Stimulated activated CD4-positive, alpha-beta T cell treated with anti-CD3 and anti-CD28 coated beads, Interleukin-1b, Interleukin-23, amount 100 ng/mL, for 24 hours (primary cell): ENCODE measurements around the gene SDF4.
"Not testable (repeated sequence)": the region's sequence is repeated elsewhere in the genome, so short reads cannot be mapped to it uniquely, and the experiment has no call there.

Experiments used
- DNase-seq, 4 experiments: peaks; one replicate each; pipeline ENCODE4 v3.0.0-alpha.2; 2020; ENCODE audit warnings: low read depth in 4 of 4, low spot score in 1 of 4

Gene SDF4

DNA sequence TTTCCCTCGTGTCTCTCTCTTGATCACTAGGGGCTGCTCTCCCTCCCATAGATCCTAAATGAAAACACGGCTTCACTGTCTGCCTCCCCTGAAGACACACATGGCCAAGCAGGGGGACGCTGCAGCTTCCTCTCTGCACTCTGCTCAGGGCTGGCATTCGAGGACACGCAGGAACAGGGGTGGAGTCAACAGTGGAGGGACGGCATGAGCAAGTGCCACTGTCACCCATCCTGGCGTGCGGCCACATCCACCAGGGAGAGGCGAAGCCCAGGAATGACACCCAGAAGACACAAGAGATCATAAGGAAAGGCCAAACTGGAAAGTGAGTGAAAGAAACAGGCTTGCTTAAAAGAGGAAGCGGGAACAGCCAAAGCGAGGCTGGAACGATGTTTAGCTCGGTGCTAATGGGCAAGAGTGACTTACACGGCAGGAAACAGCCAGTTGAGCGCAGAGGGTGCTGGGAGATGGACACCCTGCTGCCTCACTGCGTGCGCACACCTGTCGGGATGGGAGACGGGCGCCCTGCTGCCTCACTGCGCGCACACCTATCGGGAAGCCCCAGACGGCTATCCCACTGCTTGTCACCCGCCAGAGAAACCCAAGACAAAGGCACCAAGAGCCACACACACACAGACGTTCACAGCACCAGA is 28.3 kb upstream of the SDF4 start:
- DNase-seq: no peak

DNA sequence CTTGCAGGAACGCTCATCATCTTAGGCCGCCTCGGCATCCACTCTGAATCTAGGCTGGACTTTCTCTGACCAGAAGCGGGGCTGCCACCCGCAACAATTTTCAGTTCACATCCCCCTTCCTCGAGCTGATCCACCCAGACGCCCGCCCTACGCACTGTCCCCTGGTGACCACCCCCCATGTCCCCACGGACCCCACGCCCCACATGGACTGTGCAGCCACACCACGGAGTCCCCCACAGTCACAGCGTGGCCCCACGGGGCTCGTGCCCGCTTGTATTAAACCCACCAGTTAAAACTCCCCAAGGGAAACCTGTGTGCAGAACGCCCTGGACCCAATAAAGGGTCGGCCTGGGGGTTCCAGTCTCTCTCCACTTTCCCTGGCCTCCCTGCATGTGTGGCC is 27.7 kb upstream of the SDF4 start:
- no peak for DNase-seq

DNA sequence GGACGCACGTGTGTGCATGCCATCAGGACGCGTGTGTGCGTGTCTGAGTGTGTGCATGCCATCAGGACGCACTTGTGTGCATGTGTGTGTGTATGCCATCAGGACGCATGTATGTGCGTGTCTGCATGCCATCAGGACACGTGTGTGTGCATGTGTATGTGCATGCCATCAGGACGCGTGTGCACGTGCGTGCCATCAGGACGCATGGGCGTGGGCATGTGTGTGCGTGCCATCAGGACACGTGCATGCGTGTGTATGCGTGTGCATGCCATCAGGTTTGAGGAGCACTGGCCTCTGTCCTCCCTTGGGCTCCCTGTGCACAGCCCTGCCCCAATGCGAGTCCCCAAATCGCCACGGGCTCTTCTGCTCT is 27.3 kb upstream of the SDF4 start:
- DNase-seq: no peak

DNA sequence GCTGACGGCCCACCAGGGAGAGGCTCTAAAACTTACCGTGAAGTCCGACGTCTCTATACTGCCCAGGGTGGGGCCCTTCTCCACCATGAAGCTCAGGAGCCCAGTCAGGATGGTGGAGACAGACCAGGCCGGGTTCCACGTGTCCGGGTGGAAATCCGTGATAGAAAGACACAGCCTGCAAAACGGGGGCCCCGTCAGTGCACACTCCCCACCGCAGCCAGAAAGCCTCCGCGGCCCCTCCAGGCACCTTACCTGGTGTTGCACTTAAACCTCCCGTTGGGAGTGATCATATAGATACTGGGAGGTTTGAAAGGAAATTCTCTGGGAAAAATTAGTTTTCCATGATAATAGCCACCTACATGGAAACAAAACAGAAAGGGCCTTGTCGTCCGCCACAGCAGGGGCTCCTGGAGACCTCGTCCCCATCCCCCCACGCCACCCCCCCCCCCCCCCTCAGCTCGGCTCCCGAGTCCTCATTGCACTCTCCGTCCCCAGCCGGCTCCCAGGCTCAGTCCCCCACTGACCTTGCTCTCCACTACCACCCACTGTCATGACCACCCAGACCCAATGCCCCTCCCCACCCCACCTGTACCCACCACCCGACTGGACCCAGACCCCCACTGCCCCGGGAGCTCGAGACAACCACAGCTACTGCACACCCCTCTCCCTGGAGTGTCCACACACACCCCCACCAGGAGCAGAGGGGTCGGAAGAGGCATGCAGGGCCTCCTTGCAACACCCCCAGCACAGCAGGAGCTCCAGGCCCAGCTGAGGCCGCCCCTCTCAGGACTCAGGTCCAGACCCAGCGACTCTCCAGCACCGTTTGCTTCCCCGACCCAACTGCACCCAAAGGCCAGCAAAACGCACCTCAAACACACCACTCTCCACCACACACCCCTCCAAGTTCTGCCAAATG is 25.4 kb upstream of the SDF4 start:
- DNase-seq: no peak

DNA sequence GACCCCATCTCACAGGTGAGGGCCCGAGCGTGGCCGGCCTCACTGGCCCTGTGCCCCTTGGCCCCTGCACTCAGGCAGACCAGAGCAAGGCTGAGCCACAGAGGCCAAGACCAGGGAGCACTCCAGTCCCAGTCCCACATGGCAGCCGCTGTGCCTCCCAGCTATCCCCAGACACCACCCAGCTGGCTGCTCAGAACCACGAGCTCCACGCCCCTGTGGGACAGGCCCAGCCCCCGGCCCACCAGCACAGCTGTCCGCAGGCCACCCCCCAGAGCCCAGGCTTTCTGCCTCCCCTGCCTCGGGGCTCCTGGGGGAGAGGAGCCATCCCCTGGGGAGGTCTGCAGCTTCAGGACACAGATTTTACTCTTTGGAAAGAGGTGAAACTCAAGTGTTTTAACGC is 23.8 kb upstream of the SDF4 start:
- DNase-seq: no peak

DNA sequence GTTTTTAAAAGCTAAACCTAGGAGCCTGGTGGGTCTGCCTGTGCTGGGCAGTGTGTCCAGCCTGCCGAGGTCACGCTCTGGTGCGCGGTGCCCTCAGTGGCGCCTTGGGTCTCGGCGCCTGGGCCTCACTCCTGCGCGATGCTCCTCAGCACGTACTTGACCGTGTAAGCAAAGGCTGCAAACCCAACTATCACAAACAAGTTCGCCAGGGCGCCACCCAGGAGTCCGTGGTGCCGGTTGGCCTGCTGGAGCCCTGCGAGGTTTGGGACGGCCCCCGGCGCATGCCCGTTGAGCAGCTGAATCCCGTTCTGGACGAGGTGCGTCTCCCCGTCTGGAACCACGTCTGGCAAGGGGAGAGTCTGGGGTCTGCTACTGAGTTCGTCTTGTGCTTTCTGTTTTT is 23.3 kb upstream of the SDF4 start:
- no peak for DNase-seq

DNA sequence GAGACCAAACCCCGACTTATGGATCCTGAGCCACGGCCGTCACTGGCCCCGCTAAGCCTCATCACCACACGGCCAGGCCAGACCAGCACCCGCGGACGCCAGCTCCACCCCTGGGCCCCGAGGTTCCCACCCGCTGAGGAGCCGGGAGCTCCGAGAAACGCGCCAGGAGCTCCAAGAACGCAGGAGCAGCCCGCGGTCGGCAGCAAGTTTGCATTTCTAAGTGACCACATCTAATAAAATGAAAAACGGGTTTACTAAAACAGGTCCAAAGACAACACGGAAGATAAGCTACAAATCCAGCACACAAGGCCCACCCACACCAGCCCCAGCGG is 22.8 kb upstream of the SDF4 start:
- no peak for DNase-seq

DNA sequence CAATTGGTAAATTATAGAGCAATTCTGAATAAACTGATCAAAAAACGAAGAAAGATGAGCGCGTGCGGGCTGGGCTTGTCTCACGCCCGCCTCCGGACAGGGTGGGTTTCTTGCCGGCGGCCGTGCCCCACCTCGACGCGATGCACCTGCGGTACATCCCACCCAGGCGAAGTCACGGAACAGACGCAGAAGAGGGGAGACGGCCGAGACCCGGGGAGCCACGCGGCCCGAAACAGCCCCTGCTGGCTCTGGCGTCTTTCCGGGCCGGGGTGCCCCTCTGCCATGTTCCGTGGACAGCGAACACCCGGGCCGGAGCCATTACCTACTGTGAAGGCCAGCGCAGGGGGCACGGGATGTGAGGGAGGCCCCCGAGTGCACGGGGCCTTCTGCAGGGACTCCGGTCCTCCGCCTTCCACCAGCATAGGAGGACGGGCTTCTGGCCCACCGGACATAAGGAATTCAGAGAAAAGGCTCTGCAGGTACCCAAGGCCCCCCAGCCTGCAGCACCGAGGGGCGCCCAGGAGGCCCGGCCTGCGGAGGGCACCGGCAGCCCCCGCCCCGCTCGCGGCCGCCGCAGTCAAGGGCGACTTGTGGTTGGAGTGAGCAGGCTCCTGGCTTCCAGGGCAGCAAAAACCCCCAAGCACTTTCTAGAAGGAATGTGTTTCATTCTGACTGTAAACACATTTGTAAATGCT is 22.3 kb upstream of the SDF4 start:
- DNase-seq: no peak

DNA sequence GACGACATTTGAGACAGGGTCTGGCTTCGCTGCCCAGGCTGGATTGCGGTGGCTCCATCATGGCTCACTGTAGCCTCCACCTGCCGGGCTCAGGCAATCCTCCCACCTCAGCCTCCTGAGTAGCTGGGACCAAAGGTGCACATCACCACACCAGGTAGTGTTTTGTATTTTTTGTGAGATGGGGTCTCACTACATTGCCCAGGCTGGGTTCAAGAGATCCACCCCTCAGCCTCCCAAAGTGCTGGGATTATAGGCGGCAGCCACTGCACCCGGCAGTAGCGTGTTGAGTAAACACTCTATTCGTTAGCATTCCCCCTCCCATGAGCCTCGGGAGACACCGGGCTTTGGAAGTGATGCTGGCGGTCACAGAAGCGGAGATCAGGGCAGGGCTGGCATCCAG is 21.5 kb upstream of the SDF4 start:
- DNase-seq: no peak

DNA sequence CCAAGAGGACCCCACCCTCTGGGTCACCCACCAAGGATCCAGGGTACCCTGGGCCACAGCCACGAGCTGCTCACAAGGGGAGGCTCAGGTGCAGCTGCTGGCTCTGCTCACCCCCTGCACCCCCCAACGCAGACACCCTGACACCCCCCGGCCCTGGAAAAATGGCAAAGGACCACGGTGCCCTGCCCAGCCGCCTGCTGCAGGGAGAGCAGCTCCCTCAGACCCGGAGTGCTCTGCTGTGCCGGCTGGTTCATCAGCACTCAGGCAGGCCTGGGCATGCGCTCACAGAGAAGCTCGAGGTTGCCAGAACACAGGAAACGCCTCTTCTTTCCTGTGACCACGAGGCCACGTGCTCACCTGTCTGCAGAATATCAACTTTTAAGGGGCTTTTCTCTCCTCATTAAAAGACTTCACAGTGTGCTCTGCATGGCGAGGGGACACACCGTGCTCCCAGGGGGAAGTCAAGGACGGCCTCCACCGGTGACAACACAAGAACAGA is 19.0 kb upstream of the SDF4 start:
- peak in 3 of 4 experiments; percentile 42 to 47 (median 42) for DNase-seq

DNA sequence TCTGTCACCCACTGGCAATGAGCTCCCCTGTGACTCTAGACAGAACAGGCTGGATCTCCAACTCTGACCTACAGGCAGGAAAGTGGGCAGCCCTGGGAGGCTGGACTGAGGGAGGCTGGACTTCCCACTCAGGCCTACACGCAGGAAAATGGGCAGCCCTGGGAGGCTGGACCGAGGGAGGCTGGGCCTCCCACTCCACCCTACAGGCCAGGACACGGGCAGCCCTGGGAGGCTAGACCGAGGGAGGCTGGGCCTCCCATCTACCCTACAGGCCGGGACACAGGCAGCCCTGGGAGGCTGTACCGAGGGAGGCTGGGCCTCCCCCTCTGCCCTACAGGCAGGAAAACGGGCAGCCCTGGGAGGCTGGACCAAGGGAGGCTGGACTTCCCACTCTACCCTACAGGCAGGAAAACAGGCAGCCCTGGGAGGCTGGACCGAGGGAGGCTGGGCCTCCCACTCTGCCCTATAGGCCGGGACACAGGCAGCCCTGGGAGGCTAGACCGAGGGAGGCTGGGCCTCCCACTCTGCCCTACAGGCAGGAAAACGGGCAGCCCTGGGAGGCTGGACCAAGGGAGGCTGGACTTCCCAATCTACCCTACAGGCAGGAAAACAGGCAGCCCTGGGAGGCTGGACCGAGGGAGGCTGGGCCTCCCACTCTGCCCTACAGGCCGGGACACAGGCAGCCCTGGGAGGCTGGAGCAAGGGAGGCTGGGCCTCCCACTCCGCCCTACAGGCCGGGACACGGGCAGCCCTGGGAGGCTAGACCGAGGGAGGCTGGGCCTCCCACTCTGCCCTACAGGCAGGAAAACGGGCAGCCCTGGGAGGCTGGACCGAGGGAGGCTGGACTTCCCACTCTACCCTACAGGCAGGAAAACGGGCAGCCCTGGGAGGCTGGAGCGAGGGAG is 16.5 kb upstream of the SDF4 start:
- not testable (repeated sequence) for DNase-seq

DNA sequence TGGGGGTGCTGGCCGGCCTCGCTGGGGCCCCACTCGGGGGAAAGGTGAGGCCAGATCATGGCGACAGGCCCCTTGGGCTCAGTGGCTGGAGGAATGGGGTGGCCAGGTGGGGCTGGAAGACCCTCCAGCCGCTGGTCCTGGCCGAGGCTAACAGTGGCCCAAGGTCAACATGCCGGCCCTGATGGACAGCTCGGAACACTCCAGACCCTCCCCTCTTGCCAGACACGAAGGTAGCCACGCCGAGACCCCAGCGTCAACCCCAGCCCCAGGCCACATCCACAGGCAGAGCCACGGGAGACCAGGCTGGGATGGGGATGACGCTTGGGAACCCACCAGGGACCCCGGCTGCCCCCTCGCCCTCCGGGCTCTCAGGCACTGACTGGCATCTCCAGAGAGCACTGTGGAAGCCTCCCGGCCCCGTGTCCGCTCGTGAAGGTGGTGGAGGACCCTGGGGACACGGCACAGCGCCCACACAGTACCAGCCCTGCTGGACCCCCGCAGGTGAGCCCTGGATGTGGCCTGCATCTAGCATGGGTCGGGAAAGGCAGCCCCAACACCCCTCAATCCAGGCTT is 15.6 kb upstream of the SDF4 start:
- DNase-seq: no peak

DNA sequence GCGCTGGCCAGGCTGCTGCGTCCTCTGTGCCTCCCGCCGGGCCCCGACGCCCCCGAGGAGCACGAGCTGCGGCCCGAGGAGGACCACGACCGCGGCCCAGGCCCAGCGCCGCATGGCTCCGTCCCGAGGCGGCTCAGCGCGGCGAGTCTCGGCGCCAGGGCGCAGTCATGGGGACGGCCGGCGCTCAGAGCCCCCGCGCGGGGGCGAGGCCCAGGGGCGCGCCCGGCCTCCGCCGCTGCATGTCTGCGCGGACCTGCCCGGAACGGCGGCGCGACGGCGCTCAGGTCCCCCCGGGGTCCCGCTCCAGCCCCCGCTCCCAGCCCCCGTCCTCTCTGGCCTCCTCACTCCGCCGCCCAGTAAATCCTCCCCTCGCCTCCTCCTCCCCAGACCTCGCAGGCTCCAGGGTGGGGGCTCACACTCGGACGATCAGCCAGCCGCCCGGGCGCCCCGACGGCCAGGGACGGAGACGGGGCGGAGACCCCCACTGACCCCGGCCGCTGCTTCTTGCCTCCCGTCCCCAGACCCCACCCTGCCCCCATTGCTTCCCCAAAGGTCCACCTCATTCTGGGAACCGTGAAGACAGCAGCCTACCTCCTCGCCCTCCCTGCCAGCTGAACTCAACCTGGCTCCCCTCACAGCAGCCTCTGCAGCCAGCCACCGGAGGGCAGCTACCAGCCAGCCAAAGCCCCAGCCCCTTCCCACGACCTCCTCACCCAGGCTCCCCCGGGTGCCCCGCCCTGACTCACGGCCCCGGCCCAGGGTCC is 15.0 kb upstream of the SDF4 start, which contains the start of gene C1QTNF12:
TSS of gene C1QTNF12 (minus strand) at position 146 of the 764 bp plus-strand sequence. CDS start at position 114, 32 bp downstream.
- no peak for DNase-seq

DNA sequence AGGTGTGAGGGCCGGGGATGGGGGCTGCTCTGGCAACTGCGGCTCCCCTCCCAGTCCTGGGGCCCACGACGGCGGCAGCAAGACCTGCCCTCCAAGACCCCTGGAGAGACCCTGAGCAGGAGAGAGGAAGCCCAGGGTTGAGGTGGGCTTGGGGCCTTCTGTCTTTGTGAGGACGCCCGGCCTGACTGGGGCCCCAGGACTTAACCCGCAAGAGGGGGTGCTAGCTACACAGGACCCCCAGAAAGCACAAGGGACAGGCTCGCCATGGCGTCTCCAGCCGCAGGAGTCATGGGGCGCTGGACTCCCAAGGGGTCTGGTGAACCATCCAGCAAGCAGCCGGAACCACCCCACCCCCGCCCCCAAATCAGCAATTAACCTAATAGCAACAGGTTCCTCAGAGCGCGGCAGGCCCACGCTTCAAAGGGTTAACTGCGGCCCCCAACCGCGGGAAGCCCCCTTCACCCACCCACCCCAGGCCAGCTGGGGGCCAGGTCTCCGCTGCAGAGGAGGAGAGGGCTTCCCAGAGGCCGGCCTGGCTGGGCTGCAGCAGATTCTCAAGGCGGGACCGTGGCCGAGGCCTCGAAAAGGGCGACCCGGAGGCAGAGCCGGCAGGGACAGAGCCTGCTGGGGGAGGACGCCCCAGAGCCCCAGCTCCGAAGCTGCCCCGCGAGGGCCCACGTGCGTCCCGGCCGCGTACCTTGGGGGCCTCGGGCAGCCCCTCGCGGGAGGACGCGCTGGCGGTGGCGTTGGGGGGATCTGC is 14.2 kb upstream of the SDF4 start:
- DNase-seq: no peak

DNA sequence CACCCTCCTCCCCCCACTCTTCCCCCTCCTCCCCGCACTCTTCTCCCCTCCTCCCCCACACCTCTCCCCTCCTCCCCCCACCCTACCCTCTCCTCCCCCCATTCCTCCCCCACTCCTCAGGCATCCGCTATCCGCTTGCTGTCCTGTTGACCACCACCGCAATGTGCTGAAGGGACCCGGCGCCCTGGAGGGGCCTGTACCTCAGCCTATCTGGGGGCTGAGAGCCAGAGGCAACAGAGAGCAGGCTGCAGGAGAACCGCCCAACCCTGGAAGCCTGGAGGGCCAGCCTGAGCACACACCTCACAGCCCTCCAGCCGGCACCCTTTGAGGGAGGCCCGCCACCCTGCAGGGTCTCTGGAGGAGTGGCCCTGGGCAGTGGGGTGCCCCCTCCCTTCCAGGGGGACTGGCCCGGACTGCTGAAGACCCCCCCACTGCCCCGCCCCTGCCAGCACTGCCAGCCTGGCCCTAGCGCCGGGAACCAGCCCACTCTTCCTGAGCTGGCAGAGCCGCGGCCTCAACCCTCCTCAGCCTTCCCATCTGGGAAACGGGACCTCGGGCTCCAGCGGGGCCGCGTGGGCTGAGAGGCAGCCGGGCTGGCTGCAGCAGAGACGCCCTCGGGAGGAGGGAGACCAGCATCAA is 13.5 kb upstream of the SDF4 start:
- DNase-seq: no peak

DNA sequence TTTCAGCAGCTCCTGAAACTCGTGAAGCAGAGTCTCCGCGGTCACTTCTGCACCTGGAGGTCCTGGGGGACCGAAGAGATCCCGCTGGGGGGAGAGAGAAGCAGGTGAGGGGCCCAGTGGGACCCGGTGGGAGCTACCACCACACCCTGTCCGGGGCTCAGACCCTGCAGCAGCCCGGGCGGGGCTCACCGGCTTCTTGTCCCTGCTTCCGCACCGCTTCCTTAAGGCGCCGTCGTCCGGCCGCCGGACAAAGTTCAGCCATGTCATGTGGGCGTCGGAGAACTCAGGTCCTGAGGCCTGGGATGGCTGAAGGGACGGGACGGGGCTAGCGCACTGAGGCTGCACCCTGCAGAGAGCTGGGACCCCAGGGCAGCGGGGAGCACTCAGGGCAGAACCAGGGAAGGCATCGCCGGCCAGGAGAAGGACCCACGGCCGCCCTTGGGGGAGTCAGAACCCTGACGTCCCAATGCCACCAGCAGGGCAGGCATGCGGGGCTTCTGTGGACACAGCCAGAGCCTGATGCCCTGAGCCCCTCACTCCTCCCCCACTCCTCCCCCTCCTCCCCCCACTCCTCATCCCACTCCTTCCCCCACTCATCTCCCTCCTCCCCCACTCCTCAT is 12.5 kb upstream of the SDF4 start:
- no peak for DNase-seq

DNA sequence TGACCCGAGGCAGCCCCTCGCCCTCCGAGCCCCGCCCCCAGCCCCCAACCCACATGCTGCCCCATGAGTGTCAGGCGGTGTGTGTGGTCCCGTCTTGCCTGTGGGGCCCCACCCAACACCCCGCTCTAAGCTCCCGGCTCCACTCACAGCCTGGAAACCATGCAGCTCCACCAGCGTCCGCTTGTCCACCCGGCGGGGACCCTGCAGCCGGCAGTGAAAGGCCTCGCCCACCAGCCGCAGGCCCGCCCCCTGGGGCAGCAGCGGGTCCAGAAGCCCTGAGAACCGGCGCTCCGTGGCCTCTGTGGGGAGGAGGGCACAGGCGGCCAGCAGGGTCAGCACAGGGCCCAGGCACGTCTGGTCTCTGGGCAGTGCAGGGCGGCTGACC is 12.0 kb upstream of the SDF4 start:
- no peak for DNase-seq

DNA sequence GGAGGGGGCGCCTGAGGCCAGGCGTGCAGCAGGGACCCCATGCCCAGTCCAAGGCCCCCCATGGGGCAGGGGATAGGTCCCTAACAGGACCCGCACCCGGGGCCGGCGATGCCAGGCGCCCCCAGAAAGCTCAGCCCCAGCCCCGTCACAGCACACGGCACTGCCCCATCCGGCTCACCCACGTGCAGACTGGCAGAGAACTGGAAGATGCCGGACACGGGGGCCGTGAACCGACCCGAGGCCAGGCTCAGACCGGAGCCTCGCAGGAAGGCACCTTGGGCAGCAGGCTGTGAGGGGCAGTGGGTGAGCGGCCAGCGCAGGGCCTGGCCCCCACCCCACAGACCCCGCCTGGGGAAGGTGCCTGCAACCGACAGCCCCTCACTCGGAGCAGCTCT is 11.5 kb upstream of the SDF4 start:
- no peak for DNase-seq
